Right hindlimb (tissue), 1 donor: ENCODE data around the gene ZNF511.
"Not testable (repeated sequence)": the region's sequence is repeated elsewhere in the genome, so short reads cannot be mapped to it uniquely, and the experiment has no call there.

Source experiments
- DNase-seq: peaks from one replicate; pipeline ENCODE4 v3.0.0-alpha.2; 2018

ZNF511 gene

GRCh38 chr10:133308421-133309099, at the start of gene ZNF511, which contains the start of gene TUBGCP2:
TSS of gene ZNF511 (plus strand) at chr10:133308914. CDS start at chr10:133308944, 30 bp downstream.
TSS of gene TUBGCP2 (minus strand) at chr10:133308872. CDS start at chr10:133302941, 5,931 bp downstream.
- peak; percentile 92 for DNase-seq

GRCh38 chr10:133259602-133259989, 49.1 kb upstream of the ZNF511 start:
- DNase-seq = no peak

GRCh38 chr10:133260895-133261725, 47.6 kb upstream of the ZNF511 start:
- peak; percentile 61 for DNase-seq

- peak; percentile 78 for DNase-seq
These were observed 46.9 kb upstream of the ZNF511 start for GRCh38 chr10:133261726-133262325.

GRCh38 chr10:133262696-133263095, 46.0 kb upstream of the ZNF511 start:
- DNase-seq = no peak

- DNase-seq = no peak
These were observed 45.0 kb upstream of the ZNF511 start for GRCh38 chr10:133263674-133264073.

GRCh38 chr10:133264461-133264860, 44.3 kb upstream of the ZNF511 start:
- DNase-seq = no peak

GRCh38 chr10:133265052-133265451, 43.7 kb upstream of the ZNF511 start:
- not testable (repeated sequence) for DNase-seq

GRCh38 chr10:133266056-133266795, 42.5 kb upstream of the ZNF511 start:
- DNase-seq = no peak

- no peak for DNase-seq
These were observed 41.4 kb upstream of the ZNF511 start for GRCh38 chr10:133267293-133267692.

- no peak for DNase-seq
These were observed 40.9 kb upstream of the ZNF511 start for GRCh38 chr10:133267829-133268228.

- DNase-seq = no peak
These were observed 40.2 kb upstream of the ZNF511 start for GRCh38 chr10:133268532-133268931.

- no peak for DNase-seq
These were observed 39.3 kb upstream of the ZNF511 start for GRCh38 chr10:133269367-133269766.

GRCh38 chr10:133270204-133270603, 38.5 kb upstream of the ZNF511 start:
- no peak for DNase-seq

GRCh38 chr10:133270773-133271297, 37.9 kb upstream of the ZNF511 start:
- DNase-seq = no peak

- no peak for DNase-seq
These were observed 37.0 kb upstream of the ZNF511 start for GRCh38 chr10:133271521-133272300.

GRCh38 chr10:133272301-133272963, 36.3 kb upstream of the ZNF511 start:
- no peak for DNase-seq

- no peak for DNase-seq
These were observed 35.7 kb upstream of the ZNF511 start for GRCh38 chr10:133272964-133273420.

- DNase-seq = no peak
These were observed 35.1 kb upstream of the ZNF511 start for GRCh38 chr10:133273534-133274143.
